ENCODE results near the gene CCNE1.
"Not testable (repeated sequence)": the region's sequence is repeated elsewhere in the genome, so short reads cannot be mapped to it uniquely, and the experiment has no call there.

The CCNE1 gene

DNA sequence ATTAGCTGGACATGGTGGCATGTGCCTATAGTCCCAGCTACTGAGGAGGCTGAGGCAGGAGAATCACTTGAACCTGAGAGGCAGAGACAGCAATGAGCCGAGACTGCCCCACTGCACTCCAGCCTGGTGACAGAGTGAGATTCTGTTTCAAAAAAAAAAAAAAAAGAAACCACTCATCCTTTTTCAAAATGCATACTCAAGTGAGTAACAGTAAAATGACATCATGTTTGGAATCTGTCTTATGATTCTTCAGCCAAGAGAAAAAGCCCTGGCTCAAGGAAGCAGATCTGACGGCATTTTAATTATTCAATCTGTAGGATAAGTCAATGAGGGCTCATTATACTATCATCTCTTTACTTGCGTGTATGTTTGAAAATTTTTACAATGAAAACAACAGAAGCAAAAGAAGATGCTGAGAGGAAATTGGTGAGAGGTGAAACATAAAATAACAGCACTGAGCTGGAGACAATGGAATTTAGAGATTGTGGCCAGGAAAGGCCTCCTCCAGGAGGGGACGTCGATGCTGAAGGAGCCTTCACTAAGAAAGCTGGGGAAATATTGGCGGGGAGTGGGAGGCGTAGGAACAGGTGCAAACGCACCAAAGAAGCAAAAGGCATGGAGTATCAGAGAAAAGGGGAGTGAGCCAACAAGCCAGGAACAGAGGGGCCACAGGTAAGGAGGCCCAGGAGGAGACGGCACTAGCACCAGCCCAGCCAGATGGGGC lies 12.9 kb upstream of the CCNE1 start:
- no peak overlapping the region for H3K27ac ChIP-seq

DNA sequence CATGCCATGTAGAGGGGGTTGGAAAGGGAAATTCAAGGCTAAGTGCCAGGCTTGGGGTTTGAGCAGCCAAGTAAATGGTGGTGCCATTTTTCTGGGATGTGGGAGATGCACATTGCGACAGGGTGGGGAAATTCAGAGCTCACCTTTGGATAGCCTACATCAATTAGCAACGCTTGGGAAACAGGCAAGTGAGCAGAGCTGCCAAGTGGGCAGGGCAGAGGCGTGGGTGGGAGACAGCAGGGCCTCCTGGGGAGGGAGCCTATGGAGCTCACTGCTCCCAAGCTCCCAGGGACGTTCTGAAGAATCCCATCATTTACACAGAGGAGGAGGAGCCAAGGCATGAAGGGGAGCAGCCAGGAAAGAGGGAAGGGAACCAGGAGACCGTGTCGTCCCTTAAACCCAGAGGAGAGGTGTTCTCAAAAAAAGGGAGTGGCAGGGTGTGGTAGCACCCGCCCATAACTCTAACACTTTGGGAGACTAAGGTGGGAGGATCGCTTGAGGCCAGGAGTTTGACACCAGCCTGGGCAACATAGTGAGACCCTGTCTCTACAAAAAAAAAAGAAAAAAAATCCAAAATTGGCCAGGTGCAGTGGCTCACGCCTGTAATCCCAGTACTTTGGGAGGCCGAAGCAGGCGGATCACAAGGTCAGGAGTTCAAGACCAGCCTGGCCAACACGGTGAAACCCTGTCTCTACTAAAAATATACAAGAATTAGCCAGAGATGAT lies 11.5 kb upstream of the CCNE1 start:
- H3K4me3 ChIP-seq = no peak overlapping the region
- no peak for DNase-seq (ENCODE audit: low spot score)
- H3K27ac ChIP-seq = no peak overlapping the region
- TF ChIP-seq, protein P1, sequence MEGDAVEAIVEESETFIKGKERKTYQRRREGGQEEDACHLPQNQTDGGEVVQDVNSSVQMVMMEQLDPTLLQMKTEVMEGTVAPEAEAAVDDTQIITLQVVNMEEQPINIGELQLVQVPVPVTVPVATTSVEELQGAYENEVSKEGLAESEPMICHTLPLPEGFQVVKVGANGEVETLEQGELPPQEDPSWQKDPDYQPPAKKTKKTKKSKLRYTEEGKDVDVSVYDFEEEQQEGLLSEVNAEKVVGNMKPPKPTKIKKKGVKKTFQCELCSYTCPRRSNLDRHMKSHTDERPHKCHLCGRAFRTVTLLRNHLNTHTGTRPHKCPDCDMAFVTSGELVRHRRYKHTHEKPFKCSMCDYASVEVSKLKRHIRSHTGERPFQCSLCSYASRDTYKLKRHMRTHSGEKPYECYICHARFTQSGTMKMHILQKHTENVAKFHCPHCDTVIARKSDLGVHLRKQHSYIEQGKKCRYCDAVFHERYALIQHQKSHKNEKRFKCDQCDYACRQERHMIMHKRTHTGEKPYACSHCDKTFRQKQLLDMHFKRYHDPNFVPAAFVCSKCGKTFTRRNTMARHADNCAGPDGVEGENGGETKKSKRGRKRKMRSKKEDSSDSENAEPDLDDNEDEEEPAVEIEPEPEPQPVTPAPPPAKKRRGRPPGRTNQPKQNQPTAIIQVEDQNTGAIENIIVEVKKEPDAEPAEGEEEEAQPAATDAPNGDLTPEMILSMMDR (IDR thresholded peaks at IDR 0.05) = no peak

More for the DNA sequence above, 12.9 kb upstream of the CCNE1 start:
- TF ChIP-seq, protein P1 (IDR thresholded peaks at IDR 0.05) = no peak
- DNase-seq (ENCODE audit: low spot score) = no peak
- H3K4me3 ChIP-seq = no peak overlapping the region

DNA sequence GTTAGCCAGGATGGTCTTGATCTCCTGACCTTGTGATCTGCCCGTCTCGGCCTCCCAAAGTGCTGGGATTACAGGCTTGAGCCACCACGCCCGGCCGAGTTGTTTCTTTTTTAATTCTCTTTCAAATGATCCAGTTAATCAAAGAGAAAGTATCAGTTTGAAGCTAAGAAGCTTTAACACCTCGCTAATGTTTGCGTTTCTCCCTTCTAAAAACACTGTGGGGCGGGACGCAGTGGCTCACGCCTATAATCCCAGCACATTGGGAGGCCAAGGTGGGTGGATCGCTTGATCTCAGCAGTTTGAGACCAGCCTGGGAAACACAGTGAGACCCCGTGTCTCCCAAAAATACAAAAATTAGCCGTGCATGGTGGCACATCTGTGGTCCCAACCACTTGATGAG lies 7.8 kb upstream of the CCNE1 start:
- H3K4me3 ChIP-seq; H3K27ac ChIP-seq; DNase-seq (ENCODE audit: low spot score): not testable (repeated sequence)

DNA sequence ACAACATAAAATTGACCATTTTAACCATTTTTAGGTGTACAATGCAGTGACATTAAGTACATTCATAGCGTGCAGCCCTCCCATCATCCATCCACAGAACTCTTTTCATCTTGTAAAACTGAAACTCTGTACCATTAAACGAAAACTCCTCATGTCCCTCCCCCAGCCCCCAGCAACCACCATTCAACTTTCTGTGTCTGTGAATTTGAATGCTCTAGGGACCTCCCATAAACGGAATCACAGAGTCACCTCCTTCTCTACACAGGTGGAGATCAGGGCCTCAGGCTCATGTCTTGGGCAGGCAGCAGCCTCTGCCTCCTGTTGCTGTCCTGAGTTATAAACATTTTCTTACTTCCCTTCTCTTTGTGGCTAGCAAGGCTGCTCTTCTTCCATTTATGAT lies 7.3 kb upstream of the CCNE1 start:
- TF ChIP-seq, protein P1 (IDR thresholded peaks at IDR 0.05) = no peak
- no peak for DNase-seq (ENCODE audit: low spot score)
- H3K4me3 ChIP-seq = no peak overlapping the region
- no peak overlapping the region for H3K27ac ChIP-seq

DNA sequence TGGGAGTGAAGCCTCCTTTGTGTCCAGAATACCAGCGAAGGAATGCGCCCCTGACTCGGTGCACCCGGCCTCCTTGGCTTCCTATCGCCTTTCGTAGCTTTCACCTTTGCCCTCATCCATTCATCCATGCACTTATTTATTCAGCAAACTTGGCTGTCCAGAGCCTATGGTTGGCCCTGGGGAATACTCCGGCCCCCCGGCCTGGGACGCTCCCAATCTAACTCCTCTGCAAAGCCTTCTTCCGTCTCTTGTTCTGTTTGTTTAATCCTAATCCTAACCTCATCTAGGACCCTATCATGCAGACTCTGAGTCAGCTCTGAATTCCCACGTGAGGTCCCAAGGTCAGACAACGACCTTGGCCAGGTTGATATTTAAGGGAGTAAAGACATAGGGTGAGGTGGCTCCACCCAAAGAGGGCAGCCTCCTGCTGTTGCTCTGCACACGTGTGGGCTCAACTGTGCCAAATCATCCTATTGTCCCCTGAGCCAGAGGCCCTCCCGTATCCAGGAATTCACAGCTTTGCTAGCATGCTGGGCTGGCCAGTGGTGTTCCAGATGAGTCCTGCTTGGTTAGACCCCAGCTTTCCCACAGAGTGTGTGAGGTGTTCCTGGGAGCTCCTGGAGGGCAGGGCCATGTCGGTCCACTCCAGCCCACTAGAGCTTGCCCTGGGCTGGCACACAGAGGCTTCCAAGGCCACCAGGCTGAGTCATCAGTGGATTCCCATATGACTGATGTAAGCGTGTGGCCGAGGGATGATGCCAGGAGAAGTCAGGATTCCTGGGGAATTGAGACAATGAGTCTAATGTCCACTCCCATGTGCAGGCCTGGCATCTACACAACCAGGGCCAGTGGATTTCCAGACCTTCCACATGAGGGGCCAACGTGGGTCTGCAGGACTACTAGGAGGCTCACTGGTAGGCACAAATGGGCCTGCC lies 6.5 kb upstream of the CCNE1 start:
- Histone ChIP-seq H3K27ac (no peak overlapping the region), H3K4me3 (no peak overlapping the region)
- TF ChIP-seq, protein P1 (IDR thresholded peaks at IDR 0.05) = no peak
- DNase-seq (ENCODE audit: low spot score) = no peak

DNA sequence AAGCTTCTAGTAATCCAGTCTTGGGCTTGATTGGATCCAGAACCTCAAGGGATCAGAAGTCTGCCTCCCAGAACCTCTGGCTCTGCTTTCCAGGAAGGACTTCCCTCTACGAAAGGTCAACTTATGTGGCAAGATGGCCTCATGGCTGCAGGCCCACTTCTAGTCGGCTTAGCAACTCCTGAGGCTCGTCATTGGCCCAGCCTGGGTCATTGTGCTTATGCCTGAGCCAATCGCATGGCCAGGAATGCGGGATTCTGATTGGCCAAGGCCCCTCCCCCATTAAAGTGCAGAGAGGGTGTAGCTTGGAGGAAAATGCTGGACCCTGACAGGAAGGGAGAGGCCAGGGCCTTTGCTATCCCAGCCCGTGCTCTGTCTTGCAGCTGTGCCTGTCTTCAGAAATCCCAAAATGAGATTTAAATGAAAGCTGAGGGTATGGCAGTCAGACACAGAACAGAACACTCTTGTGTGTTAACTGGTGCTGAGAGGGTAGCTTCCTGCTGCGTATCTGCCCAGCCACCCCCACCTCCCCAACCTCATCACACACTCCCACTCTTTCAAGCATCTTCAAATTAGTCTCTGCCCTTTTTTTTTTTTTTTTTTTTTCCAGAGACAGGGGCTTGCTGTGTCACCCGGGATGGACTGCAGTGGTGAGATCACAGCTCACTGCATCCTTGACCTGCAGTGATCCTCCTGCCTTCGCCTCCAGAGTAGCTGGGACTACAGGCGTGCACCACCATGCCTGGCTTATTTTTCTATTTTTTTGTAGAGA lies 5.5 kb upstream of the CCNE1 start:
- H3K27ac ChIP-seq = no peak overlapping the region
- no peak for DNase-seq (ENCODE audit: low spot score)
- TF ChIP-seq, protein P1 (IDR thresholded peaks at IDR 0.05) = no peak
- H3K4me3 ChIP-seq = no peak overlapping the region
